ENCODE results near the gene GPR108. TPM values are rescaled to one million over a fixed set of nuclear protein-coding genes. Genes with fewer than 3 reads are reported as not detected.

Gene GPR108
- polyA plus RNA-seq, 1 donor from 2014 or later: 24.6 TPM

GRCh38 chr19:6725513-6726231, 11.7 kb downstream of the GPR108 start:
- Histone ChIP-seq H3K9me2 (ENCODE audit: insufficient read depth, low read length) (no peaks in the 10 kb centered on the region), H3K36me3 (ENCODE audit: insufficient read depth, low read length) (no peaks in the 10 kb centered on the region), H3K27me3 (ENCODE audit: insufficient read depth, low read depth, low read length) (no peaks in the 10 kb centered on the region), H3K9me3 (ENCODE audit: low read length) (no peaks in the 10 kb centered on the region), H3K4me3 (ENCODE audit: low read length) (no peak overlapping the region), H3K79me2 (replicated peaks; ENCODE audit: insufficient read depth, low read length) (no peaks in the 10 kb centered on the region), H3K4me2 (ENCODE audit: low read length) (no peak overlapping the region), H3K9ac (ENCODE audit: low read length) (no peak overlapping the region), H2AFZ (ENCODE audit: low read depth, low read length) (no peak overlapping the region), H3K27ac (ENCODE audit: low read length) (no peak overlapping the region), H4K20me1 (ENCODE audit: insufficient read depth) (no peaks in the 10 kb centered on the region), H3F3A (ENCODE audit: insufficient read depth, low read length, poor library complexity, severe bottlenecking) (no peaks in the 10 kb centered on the region)
- TF ChIP-seq RAD21 (conservative IDR thresholded peaks at IDR 0.05) (no peak), EZH2 (IDR thresholded peaks at IDR 0.05; ENCODE audit: borderline replicate concordance, insufficient read depth, low read length, poor library complexity, severe bottlenecking) (no peak), EP300 (conservative IDR thresholded peaks at IDR 0.05; ENCODE audit: poor library complexity, severe bottlenecking) (no peak), POLR2AphosphoS5 (IDR thresholded peaks at IDR 0.05) (no peak), TAF1 (IDR thresholded peaks at IDR 0.05; ENCODE audit: low read depth) (no peak), SMC3 (conservative IDR thresholded peaks at IDR 0.05; ENCODE audit: poor library complexity) (no peak), CTCF (IDR thresholded peaks at IDR 0.05; ENCODE audit: poor library complexity, severe bottlenecking) (no peak), REST (IDR thresholded peaks at IDR 0.05; ENCODE audit: borderline replicate concordance) (no peak)

- Histone ChIP-seq H3K27ac (ENCODE audit: low read length) (no peak overlapping the region), H3K9ac (ENCODE audit: low read length) (no peak overlapping the region), H3K9me2 (ENCODE audit: insufficient read depth, low read length) (no peaks in the 10 kb centered on the region), H3K4me3 (ENCODE audit: low read length) (no peak overlapping the region), H4K20me1 (ENCODE audit: insufficient read depth) (no peaks in the 10 kb centered on the region), H3K36me3 (ENCODE audit: insufficient read depth, low read length) (no peaks in the 10 kb centered on the region), H3K9me3 (ENCODE audit: low read length) (no peaks in the 10 kb centered on the region), H2AFZ (ENCODE audit: low read depth, low read length) (no peak overlapping the region), H3K4me2 (ENCODE audit: low read length) (no peak overlapping the region), H3K79me2 (replicated peaks; ENCODE audit: insufficient read depth, low read length) (no peaks in the 10 kb centered on the region), H3K27me3 (ENCODE audit: insufficient read depth, low read depth, low read length) (no peaks in the 10 kb centered on the region), H3F3A (ENCODE audit: insufficient read depth, low read length, poor library complexity, severe bottlenecking) (no peaks in the 10 kb centered on the region)
- TF ChIP-seq EP300 (conservative IDR thresholded peaks at IDR 0.05; ENCODE audit: poor library complexity, severe bottlenecking): no peak
- TF ChIP-seq RAD21 (conservative IDR thresholded peaks at IDR 0.05): no peak
- no peak for TF ChIP-seq EZH2 (IDR thresholded peaks at IDR 0.05; ENCODE audit: borderline replicate concordance, insufficient read depth, low read length, poor library complexity, severe bottlenecking)
- TF ChIP-seq MXI1 (conservative IDR thresholded peaks at IDR 0.05; ENCODE audit: poor library complexity, severe bottlenecking): no peak
- TF ChIP-seq TAF1 (IDR thresholded peaks at IDR 0.05; ENCODE audit: low read depth): no peak
- no peak for TF ChIP-seq REST (IDR thresholded peaks at IDR 0.05; ENCODE audit: borderline replicate concordance)
- TF ChIP-seq SMC3 (conservative IDR thresholded peaks at IDR 0.05; ENCODE audit: poor library complexity): no peak
- no peak for TF ChIP-seq CTCF (IDR thresholded peaks at IDR 0.05; ENCODE audit: poor library complexity, severe bottlenecking)
- TF ChIP-seq POLR2AphosphoS5 (IDR thresholded peaks at IDR 0.05): no peak
Observed at GRCh38 chr19:6724631-6725492, 12.5 kb downstream of the GPR108 start.
